ENCODE results near the gene SLK.

The SLK gene

GRCh38 chr10:104043185-104043830 lies 76.4 kb downstream of the SLK start:
- H2AFZ ChIP-seq (ENCODE audit: low read length), result no peak overlapping the region
- H3K79me2 ChIP-seq (ENCODE audit: insufficient read depth, low read length), result no peaks in the 10 kb centered on the region
- H4K20me1 ChIP-seq (ENCODE audit: insufficient read depth, low read length, poor library complexity, severe bottlenecking), result no peaks in the 10 kb centered on the region
- H3K4me3 ChIP-seq (ENCODE audit: low read length, poor library complexity, severe bottlenecking), result no peak overlapping the region
- TF ChIP-seq EZH2phosphoT487 (IDR thresholded peaks at IDR 0.05; ENCODE audit: borderline replicate concordance) (no peak), CTCF (conservative IDR thresholded peaks at IDR 0.05; ENCODE audit: low read length) (no peak)
- no peaks in the 10 kb centered on the region for H3K4me1 ChIP-seq (ENCODE audit: insufficient read depth, low read length, poor library complexity, severe bottlenecking)
- H3K9me3 ChIP-seq (ENCODE audit: insufficient read depth, low read depth, low read length), result no peaks in the 10 kb centered on the region
- H3K27me3 ChIP-seq (ENCODE audit: insufficient read depth, low read length, poor library complexity, severe bottlenecking), result no peaks in the 10 kb centered on the region
- no peaks in the 10 kb centered on the region for H3F3A ChIP-seq (ENCODE audit: low read depth)
- no peak overlapping the region for H3K9ac ChIP-seq (ENCODE audit: low read depth, low read length, poor library complexity, severe bottlenecking)
- no peak overlapping the region for H3K4me2 ChIP-seq (ENCODE audit: low read depth, low read length, poor library complexity, severe bottlenecking)
- H3K9me2 ChIP-seq (replicated peaks; ENCODE audit: low read depth, low read length), result no peaks in the 10 kb centered on the region
- H3K36me3 ChIP-seq (ENCODE audit: insufficient read depth, low read length), result no peaks in the 10 kb centered on the region

GRCh38 chr10:104043854-104044253 lies 76.9 kb downstream of the SLK start:
- no peak overlapping the region for H3K4me3 ChIP-seq (ENCODE audit: low read length, poor library complexity, severe bottlenecking)
- H3F3A ChIP-seq (ENCODE audit: low read depth), result no peaks in the 10 kb centered on the region
- H3K79me2 ChIP-seq (ENCODE audit: insufficient read depth, low read length), result no peaks in the 10 kb centered on the region
- H3K4me2 ChIP-seq (ENCODE audit: low read depth, low read length, poor library complexity, severe bottlenecking), result no peak overlapping the region
- no peaks in the 10 kb centered on the region for H3K27me3 ChIP-seq (ENCODE audit: insufficient read depth, low read length, poor library complexity, severe bottlenecking)
- H3K9ac ChIP-seq (ENCODE audit: low read depth, low read length, poor library complexity, severe bottlenecking), result no peak overlapping the region
- TF ChIP-seq CTCF (conservative IDR thresholded peaks at IDR 0.05; ENCODE audit: low read length), result no peak
- TF ChIP-seq EZH2phosphoT487 (IDR thresholded peaks at IDR 0.05; ENCODE audit: borderline replicate concordance), result no peak
- H2AFZ ChIP-seq (ENCODE audit: low read length), result no peak overlapping the region
- H3K4me1 ChIP-seq (ENCODE audit: insufficient read depth, low read length, poor library complexity, severe bottlenecking), result no peaks in the 10 kb centered on the region
- no peaks in the 10 kb centered on the region for H3K9me3 ChIP-seq (ENCODE audit: insufficient read depth, low read depth, low read length)
- no peaks in the 10 kb centered on the region for H4K20me1 ChIP-seq (ENCODE audit: insufficient read depth, low read length, poor library complexity, severe bottlenecking)
- H3K9me2 ChIP-seq (replicated peaks; ENCODE audit: low read depth, low read length), result no peaks in the 10 kb centered on the region
- H3K36me3 ChIP-seq (ENCODE audit: insufficient read depth, low read length), result no peaks in the 10 kb centered on the region

- Histone ChIP-seq H3K27me3 (ENCODE audit: insufficient read depth, low read length, poor library complexity, severe bottlenecking) (no peaks in the 10 kb centered on the region), H2AFZ (ENCODE audit: low read length) (no peak overlapping the region), H3K9ac (ENCODE audit: low read depth, low read length, poor library complexity, severe bottlenecking) (no peak overlapping the region), H4K20me1 (ENCODE audit: insufficient read depth, low read length, poor library complexity, severe bottlenecking) (no peaks in the 10 kb centered on the region), H3K9me3 (ENCODE audit: insufficient read depth, low read depth, low read length) (no peaks in the 10 kb centered on the region), H3K4me1 (ENCODE audit: insufficient read depth, low read length, poor library complexity, severe bottlenecking) (no peaks in the 10 kb centered on the region), H3F3A (ENCODE audit: low read depth) (no peaks in the 10 kb centered on the region), H3K9me2 (replicated peaks; ENCODE audit: low read depth, low read length) (no peaks in the 10 kb centered on the region), H3K4me3 (ENCODE audit: low read length, poor library complexity, severe bottlenecking) (no peak overlapping the region), H3K36me3 (ENCODE audit: insufficient read depth, low read length) (no peaks in the 10 kb centered on the region), H3K79me2 (ENCODE audit: insufficient read depth, low read length) (no peaks in the 10 kb centered on the region), H3K4me2 (ENCODE audit: low read depth, low read length, poor library complexity, severe bottlenecking) (no peak overlapping the region)
- peak; percentile 58 for TF ChIP-seq CTCF (conservative IDR thresholded peaks at IDR 0.05; ENCODE audit: low read length)
- TF ChIP-seq EZH2phosphoT487 (IDR thresholded peaks at IDR 0.05; ENCODE audit: borderline replicate concordance), result no peak
Observed at GRCh38 chr10:104045151-104046089, 78.5 kb downstream of the SLK start.
